B cell (primary cell): Measurements from ENCODE around the gene PSMD3.

Experiments
- EZH2 ChIP-seq: IDR thresholded peaks from 2 replicates; pipeline ENCODE4 v1.6.1; 2012; ENCODE audit warnings: borderline replicate concordance, low read depth, mild to moderate bottlenecking, moderate library complexity, low read length; ENCODE audit not compliant: insufficient read depth, poor library complexity, severe bottlenecking
- TF ChIP-seq, protein P1 (sequence below): fragments of 200-600 bp; IDR thresholded peaks from one replicate; pipeline ENCODE4 v1.8.0; 2022; ENCODE audit warnings: antibody characterized with exemption, mild to moderate bottlenecking

DNA sequence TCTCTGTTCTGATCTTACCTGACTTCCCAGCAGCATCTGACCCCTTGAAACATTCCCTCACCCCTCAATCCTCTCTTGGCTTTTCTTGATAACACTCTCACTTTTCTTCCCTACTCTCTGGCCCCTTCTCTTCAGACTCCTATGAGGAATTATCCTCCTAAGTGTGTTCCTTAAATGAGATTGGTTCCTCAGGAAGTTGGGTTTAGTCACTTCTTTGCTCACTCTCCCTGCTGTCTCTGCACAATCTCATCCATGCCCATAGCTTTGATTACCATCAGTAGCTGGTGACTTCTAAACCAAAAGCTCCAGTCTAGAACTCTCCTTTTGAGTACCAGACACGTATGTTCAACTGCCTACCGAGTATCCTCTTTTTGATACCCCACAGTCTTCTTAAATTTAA is 60.6 kb downstream of the PSMD3 start:
- TF ChIP-seq, protein P1, sequence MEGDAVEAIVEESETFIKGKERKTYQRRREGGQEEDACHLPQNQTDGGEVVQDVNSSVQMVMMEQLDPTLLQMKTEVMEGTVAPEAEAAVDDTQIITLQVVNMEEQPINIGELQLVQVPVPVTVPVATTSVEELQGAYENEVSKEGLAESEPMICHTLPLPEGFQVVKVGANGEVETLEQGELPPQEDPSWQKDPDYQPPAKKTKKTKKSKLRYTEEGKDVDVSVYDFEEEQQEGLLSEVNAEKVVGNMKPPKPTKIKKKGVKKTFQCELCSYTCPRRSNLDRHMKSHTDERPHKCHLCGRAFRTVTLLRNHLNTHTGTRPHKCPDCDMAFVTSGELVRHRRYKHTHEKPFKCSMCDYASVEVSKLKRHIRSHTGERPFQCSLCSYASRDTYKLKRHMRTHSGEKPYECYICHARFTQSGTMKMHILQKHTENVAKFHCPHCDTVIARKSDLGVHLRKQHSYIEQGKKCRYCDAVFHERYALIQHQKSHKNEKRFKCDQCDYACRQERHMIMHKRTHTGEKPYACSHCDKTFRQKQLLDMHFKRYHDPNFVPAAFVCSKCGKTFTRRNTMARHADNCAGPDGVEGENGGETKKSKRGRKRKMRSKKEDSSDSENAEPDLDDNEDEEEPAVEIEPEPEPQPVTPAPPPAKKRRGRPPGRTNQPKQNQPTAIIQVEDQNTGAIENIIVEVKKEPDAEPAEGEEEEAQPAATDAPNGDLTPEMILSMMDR = no peak
- TF ChIP-seq EZH2 = no peak
